ENCODE results near the gene LAMA1.

DNA sequence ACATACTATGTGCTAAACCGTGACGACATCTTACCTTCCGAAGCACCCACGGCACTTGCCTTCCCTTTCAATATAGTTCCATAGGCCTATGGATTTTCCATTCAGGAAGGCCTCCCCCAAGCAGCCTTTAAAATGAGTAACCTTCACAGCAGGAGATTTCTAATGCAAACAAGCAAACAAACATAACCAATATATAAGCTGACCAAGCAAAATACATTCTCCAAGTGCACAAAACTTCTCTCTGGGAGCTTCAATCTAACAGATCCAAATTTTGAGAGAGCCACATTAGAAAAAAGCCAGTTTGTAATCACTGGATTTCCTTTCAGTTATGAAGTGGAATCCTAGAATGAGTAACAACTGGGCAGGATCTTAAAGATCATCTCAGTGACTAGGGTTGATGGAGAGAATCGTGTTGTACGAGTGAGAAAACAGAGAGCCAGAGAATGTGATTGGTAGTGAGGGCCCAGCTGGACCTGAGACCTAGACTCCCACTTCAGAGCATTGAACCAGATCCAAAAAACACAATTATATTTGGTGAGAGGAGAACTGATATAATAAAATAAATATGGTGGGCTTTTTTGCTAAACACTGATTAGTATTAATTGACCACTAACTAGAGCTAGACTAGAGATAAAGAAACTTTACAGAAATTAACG, 145.6 kb downstream of the LAMA1 start:
- TF ChIP-seq EZH2 (IDR thresholded peaks at IDR 0.05) (no peak), POLR2AphosphoS5 (IDR thresholded peaks at IDR 0.05; ENCODE audit: borderline replicate concordance, low read depth, low read length) (no peak), FOXP2 (optimal IDR thresholded peaks at IDR 0.05; ENCODE audit: control extremely low read depth, extremely low read length, insufficient read depth) (no peak)
